Stimulated activated CD4-positive, alpha-beta T cell treated with anti-CD3 and anti-CD28 coated beads, Interleukin-1b, Interleukin-23, amount 100 ng/mL, for 24 hours (primary cell): ENCODE results near the gene GINS3.

ENCODE experiments used
- DNase-seq, 4 experiments: peaks; one replicate each; pipeline ENCODE4 v3.0.0-alpha.2; 2020; ENCODE audit warnings: low read depth in 4 of 4, low spot score in 1 of 4

Gene GINS3

DNA sequence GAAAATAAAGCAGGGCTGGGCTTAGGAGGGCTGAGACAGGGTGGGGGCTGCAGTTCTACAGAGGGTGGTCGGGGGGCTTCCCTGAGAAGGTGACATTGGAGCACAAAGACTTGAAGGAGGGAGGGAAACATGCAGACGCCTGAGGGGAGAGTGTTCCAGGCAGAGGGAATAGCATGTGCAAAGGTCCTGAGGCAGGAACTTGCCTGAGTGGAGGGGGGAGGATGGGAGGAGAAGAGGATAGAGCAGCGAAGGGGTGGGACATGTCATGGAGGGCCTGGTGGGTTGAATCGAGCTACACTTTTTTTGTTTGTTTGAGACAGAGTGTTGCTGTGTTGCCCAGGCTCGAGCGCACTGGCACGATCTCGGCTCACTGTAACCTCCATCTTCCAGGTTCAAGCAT is 33.0 kb downstream of the GINS3 start:
- DNase-seq, result no peak

DNA sequence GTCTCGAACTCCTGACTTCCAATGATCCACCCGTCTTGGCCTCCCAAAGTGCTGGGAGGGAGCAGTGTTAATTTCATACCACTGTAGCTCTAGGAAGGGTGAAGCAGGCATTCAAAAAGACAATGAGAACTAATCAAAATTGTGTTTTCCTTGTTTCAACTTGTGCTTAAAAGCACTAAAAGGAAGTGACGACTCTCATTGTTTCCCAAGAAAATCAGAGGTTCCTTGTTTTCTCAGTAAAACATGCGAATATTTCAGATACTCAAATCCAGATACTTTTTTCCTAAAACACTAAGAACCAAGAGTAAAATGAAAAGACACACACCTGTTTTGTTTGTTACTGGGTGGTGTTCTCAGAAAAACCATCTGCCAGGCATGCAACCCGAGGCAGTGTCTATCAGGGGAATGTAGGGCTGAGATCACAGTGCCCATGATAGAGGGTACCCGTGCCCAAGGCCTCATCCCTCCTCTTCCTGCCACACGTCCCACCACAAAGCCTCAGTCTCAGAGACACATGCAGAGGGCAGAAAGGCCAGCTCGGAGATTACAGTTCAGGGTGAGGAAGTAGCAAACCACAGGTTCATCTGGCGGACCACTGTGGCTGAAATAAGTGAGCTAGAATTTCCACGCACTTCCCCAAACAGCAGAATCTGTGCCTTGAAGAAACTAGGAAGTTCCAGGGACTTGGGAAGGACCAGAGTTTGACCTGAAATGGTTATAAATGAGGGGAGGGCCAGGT is 33.7 kb downstream of the GINS3 start:
- DNase-seq, result peak in 1 of 4 experiments; percentile 7

DNA sequence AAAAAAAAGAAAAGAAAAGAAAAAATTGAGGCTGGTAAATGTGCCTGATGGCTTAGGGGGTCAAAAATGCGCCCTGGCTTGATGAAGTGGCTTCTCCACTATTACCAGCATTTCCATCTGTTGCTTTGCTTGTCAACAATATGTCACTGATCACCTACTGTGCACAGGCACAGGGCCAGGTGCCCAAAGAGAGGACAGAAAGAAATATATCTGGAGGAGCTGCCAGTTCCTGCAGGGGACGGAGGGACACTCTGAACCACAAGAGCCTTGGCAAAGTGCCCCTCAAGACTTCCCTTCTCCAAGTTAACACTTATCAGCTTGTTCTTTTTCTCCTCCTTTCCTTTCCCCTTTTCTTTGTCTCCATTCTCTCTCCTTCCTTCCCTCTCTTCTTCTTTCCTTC is 34.7 kb downstream of the GINS3 start:
- DNase-seq, result no peak

DNA sequence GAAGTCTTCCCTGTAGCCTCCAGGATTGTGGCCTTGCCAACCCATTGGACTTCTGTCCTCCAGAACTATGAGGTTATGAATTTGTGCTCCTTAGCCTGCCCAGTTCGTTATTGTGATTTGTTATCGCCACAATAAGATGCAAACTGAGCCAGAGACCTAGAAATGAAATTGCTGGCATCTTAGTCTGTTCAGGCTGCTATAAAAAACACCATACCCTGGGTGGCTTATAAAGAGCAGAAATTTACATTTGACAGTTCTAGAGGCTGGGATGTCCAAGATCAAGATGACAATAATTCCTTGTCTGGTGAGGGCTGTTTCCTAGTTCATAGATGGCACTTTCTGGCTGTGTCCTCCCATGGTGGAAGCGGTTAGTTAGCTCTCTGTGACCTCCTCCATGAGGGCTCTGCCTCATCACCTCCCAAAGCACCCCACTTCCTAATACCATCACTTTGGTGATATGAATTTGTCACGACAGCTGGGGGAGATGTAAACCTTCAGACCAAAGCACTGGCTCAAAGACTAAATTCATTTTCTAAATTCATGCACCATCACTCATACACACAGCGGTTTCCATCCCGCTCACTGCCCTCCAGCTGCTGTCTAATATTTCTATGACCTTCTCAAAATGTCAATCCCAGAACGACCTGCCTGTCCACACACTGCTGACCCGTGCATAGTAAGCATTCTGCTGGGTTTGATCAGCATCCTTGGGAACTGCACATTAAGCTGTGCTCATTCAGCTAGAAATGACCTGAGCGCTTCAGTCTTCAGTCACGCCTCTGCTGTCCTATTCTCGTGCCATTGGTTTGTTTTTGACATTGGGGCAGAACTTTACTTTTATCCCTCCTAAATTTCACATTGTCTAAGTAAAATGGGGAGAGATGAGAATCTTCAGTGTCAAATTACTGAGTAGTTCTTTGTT is 36.6 kb downstream of the GINS3 start:
- no peak for DNase-seq

DNA sequence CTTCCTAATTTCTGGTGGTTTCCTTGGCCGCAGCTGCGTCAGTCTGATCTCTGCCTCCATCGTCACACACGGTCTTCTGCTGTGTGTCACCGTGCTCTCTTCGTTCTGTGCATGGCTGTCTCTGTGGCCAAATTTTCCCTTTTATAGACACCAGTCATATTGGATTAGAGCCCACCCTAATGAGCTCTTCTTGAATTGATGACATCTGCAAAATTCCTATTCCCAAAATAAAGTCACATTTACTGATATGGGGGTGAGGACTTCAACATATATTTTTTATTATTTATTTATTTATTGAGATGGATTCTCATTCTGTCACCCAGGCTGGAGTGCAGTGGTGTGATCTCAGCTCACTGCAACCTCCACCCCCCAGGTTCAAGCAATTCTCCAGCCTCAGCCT is 38.4 kb downstream of the GINS3 start:
- no peak for DNase-seq

DNA sequence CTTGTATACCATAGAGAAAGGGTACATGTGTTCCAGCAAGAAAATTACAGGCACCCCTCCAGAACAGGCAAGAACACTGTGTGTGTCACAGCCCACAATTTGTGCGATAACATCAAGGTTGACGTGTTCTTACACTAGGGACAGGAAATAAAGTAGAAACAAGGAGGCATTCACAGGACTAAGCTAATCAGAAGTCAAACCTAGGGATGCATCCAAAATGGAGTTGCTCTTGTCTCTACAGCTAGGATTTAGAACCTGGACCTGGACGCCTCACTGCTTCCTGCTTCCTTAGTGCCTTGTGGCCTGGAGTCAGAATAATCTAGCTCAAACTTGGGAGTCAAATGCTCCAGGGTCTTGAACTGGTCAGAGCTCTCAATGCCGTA is 41.3 kb downstream of the GINS3 start:
- no peak for DNase-seq

DNA sequence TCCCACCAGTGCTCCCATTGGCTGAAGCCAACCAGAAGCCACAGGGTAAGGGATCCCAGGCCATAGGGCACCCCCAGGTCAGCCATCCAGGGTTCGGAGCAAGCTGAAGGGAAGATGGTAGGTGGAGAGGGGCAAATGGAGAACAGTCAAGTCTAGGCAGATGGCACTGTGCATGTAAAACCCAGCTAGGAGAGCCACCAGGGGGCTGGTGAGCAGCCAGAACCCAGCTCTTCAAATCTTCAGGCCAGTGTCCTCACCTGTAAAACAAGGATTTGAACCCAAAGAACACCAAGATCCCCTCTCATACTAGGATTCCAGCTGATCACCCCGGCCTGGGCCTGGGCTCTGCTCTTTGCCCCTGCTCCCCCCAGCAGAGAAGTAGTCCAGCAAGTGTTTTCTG is 43.5 kb downstream of the GINS3 start:
- no peak for DNase-seq

DNA sequence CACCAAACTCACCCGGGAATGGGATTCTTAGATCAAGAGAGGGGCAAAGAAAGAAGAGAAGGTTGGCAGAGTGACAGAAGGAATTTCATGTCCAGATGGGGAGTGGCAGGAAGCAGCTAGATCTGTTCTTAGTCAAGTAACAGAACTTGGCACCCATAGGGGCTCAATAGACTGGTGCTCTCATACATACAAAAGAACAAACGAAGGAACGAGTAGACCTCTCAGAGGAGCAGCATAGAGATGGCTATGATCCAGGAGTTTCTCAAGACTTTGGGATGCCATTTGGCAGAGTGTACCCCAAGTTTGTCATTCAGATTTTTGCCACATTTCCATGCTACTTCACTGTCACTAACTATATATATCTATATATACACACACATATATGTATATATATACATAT is 47.9 kb downstream of the GINS3 start:
- DNase-seq, result no peak

DNA sequence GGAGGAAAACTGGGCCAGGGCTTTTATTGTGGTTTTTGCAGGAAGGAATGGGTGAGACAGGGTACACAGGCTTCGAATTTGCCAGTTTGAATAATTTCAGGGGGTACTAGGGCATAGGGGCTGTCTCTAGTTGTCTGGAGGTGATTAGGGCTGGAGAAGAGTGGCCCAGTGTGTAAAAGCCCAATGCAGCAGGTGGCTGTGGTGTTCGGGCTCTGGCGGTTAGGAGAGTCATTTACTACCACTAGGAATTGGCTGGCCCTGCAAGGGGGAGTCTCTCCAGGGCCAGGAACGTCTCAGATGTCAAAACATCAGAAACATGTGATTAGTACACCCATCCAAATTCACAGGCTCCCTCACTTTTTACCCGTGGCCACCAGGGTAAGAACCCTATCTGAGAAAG is 50.3 kb downstream of the GINS3 start:
- no peak for DNase-seq

DNA sequence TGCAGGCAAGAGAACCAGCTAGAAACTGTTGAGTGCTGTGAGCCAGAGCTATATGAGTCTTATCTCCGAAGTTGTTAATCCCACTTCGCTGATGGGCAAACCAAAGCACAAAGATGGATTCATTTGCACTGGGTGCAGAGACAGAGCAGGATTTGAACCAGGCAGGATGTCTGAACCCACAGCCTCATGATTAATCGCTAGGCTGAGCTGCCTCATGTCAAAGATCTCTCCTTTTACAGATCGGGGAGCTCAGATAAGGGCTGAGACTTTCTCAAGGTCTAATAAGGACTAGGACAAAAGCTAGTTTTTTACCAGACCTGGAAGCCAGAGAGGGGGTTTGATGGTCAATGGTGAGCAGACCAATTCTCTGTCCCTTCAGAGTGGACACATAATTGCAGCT is 51.5 kb downstream of the GINS3 start:
- no peak for DNase-seq

DNA sequence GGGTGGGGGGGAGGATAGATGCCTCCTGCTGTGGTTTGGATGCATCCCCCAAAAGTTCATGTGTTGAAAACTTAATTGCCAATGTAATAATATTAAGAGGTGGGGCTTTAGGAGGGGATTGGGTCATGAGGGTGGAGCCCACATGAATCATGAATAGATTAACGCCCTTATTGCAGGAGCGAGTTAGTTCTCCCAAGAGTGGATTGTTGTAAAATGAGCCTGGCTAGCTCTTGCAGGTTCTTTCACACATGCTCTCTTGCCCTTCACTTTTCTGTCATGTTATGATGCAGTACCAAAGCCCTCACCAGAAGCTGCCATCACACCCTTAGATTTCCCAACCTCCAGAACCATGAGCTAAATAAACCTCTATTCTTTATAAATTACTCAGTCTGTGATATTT is 52.0 kb downstream of the GINS3 start:
- DNase-seq, result no peak

DNA sequence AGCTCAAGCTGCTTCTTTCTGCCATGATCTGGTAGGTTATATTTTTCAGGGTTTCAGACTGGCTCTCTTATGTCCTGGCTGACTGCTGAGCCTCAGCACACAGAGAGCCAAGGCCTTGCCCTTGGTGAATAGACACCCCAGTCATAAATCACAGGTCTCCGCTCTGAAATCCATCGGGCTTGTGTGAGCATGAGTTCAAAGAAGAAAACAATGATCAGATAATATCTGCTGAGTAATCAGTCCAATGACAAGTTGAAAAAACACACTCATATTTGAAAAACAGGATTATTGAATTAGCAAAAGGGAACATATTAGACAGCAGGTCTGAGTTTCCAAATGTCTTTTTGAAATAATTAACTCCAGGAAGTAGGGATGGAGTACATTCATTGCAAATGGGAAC is 56.6 kb downstream of the GINS3 start:
- DNase-seq, result no peak

DNA sequence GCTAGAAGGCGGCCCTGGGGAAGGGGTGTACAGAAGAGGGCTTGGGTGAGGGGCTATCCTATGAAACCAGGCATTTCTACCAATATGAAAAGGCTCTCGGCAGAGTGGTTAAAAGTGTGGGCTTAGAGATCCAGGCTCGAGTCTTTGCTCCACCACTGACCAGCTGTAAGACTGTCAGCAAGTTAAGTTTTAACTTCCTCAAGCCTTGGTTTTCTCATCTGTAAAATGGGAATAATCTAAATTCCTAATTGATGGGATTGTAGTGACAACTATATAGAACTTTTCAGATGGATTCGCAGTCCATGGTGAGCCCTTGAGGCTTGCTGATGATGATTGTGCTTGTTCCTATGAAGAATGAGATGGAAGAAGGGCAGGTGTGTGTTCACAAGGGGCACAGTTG is 57.0 kb downstream of the GINS3 start:
- no peak for DNase-seq

DNA sequence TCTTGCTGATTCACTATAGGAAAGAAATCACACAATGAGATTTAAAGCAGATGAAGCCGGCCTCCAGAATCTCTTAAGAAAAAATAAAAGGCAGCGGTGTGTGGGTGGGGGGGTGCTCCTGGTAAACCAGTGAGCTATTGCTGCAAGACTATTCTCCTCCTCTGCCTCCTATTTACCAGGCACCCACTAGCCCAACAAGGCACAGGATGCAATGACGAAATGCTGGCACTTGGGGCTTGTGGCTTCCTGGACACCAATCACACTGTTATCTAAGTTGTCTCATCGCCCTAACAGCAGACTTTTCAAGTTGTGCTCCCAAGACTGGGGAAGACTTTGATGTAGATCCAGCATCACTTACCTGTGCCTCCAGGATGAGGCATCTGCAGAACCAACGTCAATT is 57.5 kb downstream of the GINS3 start:
- DNase-seq, result no peak

DNA sequence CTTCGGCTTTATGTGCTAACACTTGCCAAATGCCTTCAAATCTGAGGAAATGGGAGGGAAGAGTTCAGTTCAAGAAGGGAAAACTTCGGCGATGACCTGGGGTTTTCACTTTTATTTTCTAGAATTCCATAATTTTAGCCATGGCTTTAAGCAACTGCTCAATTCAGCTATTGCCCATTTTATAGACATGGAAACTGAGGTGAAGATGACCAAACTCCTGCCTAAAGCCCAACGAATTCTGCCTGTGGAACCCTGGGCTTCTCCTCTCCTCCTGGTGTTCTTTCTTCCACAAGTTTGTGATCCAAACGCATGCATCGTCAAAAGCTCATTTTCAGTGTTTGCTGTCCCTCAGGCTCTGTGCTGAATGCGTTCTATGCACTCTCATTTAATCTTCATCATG is 58.3 kb downstream of the GINS3 start:
- DNase-seq, result no peak

DNA sequence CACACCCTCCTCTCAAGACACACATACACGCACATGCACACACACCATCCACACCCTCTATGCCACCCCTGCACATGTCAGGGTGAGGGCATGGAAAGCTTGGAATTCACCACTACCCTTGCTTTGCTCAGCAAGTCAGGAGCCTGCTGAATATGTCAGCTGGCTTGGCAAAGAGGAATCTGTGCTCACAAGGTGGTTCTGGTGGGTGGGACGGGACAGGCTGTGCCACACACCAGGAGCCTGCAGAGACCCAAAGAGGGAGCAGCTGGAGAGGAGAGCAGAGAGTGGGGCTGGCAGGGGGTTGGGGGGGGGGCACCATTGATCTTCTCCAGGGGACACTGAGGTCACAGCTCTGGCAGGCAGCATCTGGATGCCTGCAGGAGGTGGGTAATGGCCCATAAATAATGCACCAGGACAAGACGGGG is 59.0 kb downstream of the GINS3 start:
- DNase-seq, result no peak

DNA sequence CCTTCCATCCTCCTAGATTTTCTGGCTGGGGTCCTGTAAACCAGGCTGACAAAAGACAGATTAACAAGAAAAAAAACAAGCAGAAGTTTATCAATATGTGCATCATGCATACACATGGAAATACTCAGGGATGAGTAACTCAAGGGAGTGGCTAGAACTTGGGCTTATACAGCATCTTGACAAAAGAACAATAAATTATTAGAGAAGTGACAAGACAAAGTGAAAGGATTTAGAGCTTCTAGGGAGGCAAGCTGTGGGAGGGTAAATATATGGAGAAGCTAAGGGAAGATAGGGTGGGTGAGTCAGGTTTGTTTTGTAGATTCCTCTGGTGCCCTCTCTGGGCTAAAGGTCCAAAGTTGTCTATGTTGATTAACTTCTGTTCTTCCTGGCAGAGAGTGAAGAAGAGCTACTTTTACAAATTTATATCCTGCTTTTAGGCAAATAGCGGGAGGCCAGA is 59.7 kb downstream of the GINS3 start:
- no peak for DNase-seq

DNA sequence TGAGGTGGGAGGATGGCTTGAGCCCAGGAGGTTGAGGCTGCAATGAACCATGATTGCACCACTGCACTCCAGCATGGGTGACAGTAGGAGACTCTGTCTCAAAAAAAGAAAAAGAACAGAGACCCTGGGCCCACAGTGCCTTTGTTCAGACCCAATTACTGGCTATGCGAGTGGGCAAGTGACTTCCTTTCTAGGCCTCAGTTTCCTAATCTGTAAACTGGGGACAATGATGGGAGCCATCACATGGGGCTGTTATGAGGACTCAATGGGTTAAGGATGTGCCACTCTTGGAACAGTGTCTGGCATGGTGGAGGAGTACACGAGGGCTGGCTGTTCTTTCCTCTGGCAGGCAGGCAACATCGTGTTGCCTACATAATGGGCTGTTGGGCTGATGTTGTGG is 60.4 kb downstream of the GINS3 start:
- DNase-seq, result no peak

DNA sequence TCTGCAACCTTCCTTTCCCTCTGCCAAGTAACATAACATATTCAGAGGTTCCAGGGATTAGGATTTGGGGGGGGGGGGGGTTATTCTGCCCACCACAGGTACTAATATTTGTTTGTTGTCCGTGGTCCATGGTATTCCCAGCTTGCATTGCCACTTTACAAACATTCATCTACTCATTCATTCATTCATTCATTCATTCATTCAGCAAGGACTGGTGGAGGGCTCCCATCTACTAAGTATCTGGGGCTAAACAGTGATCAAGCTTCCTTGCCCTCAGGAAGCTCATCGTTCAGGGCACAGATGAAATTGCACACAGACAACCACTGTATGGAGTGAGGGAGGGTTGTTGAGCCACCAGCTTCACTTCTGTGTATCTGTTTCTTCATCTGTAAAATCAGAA is 61.9 kb downstream of the GINS3 start:
- DNase-seq, result no peak

DNA sequence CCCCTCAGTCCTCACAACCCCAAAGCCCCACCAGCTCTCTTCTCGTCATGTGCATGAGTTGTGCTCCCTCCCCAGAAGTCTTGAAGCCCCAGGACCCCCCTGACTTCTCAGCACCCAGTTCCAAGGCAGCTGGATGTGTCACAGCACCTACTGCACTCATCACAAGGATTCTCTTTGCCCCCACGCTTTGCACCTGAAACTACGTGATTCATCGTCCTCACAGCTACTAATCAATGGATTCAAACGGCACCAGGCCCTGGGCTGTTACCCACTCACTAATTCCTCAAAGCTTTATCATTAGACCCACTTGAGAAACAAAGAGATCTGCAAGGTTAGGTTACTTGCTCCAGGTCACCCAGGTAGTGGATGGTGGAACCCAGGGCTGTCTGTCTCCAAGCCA is 62.6 kb downstream of the GINS3 start:
- no peak for DNase-seq
